Heart right ventricle (tissue), 16 donors: ENCODE measurements around the gene IGSF22. TPM values are rescaled to one million over a fixed set of nuclear protein-coding genes. Genes with fewer than 3 reads are reported as not detected.

Experiments
- ATAC-seq, 8 donors: fragments of 200-7000 bp; cut with Tn5 transposase; one replicate each; pipeline ENCODE4 v1.9.1; 2020; ENCODE audit warnings: mild to moderate bottlenecking in 8 of 8, moderate library complexity in 8 of 8, moderate number of reproducible peaks in 1 of 8
- DNase-seq, 2 donors: peaks; one replicate each; pipeline ENCODE4 v3.0.0-alpha.2; 2020
- H3K27ac ChIP-seq, 10 donors: fragments of 200-600 bp; sonication (generic) in 2 of 10; one replicate each; pipeline versions ENCODE4 v1.5.0 to v1.8.0; 2020 to 2022; ENCODE audit warnings: mild to moderate bottlenecking in 3 of 10
- H3K27me3 ChIP-seq, 7 donors: fragments of 200-600 bp; one replicate each; pipeline ENCODE4 v1.8.0; 2021 to 2022; ENCODE audit warnings: mild to moderate bottlenecking in 2 of 7
- H3K36me3 ChIP-seq, 9 donors: fragments of 200-600 bp; sonication (generic) in 1 of 9; one replicate each; pipeline versions ENCODE4 v1.5.0 to v1.8.0; 2020 to 2022; ENCODE audit warnings: mild to moderate bottlenecking in 2 of 9
- H3K4me1 ChIP-seq, 9 donors: fragments of 200-600 bp; sonication (generic) in 1 of 9; one replicate each; pipeline versions ENCODE4 v1.5.0 to v1.8.0; 2020 to 2022; ENCODE audit warnings: mild to moderate bottlenecking in 4 of 9
- H3K4me3 ChIP-seq, 10 donors: fragments of 200-600 bp; sonication (generic) in 2 of 10; one replicate each; pipeline versions ENCODE4 v1.5.0 to v1.8.0; 2020 to 2022; ENCODE audit warnings: mild to moderate bottlenecking in 7 of 10, moderate library complexity in 2 of 10
- H3K9me3 ChIP-seq, 11 donors: fragments of 200-600 bp in 10 of 11; sonication (generic) in 2 of 11; one replicate each; pipeline versions ENCODE4 v1.5.0 to v1.8.0; 2013 to 2022; ENCODE audit warnings: mild to moderate bottlenecking in 2 of 11, control low read depth in 1 of 11, moderate library complexity in 1 of 11
- CTCF ChIP-seq, 9 donors: fragments of 200-600 bp; sonication (generic) in 2 of 9; IDR thresholded peaks; one replicate each; pipeline versions ENCODE4 v1.5.0 to v1.8.0; 2021 to 2022; ENCODE audit warnings: antibody characterized with exemption in 9 of 9, mild to moderate bottlenecking in 5 of 9, moderate library complexity in 1 of 9
- WGBS, 2 donors: extraction: QIAGEN DNeasy Blood & Tissue Kit; methylation state at CpG; one replicate each; pipeline ENCODE4 v1.1.7; 2013; ENCODE audit warnings: inconsistent platforms in 1 of 2; 5-methylcytosine and 5-hydroxymethylcytosine counted together
- intact Hi-C, 10 donors: fragments of 100-400 bp; cut with DNase I; formaldehyde crosslinking; loops; one replicate each; pipeline versions ENCODE4 v1.11.1 to v1.14.2; 2022
- polyA plus RNA-seq, 2 donors: library from polyadenylated mRNA; stranded (reverse); fragments of 200-250 nt; gene quantifications; one replicate each; pipeline ENCODE4 v1.2.3, GENCODE V29; 2013
- total RNA-seq, 10 donors: library from RNA; stranded (reverse); fragmentation: NEBNext Ultra II Directional in 3 of 10; extraction: Animal tissue kit (Norgen Biotek cat#: 25700) in 3 of 10; gene quantifications; one replicate each; pipeline versions ENCODE4 v1.2.1 to v1.2.4, GENCODE V29; 2021 to 2023
- donor health status: Arrhythmogenic right ventricular cardiomyopathy.
- donor health status: ischemic (EF 13 %, LVEDD 7.1; RV severe dilation, severe dysfunction).
- donor health status: healthy with polysubstance abuse.
- donor health status: DM: no; HTN: yes; CAD: no.
- donor health status: DM: no; HTN: no; CAD: no.
- donor health status: ischemic (EF 25% LVEDD 6.9; RV normal size, moderate dysfunction).
- donor health status: ischemic (EF 25% LVEDD 5.7; RV mildly dilated, moderate dysfunction).
- donor health status: healthy.
- donor health status: DM: yes; HTN: yes; CAD: no.
- donor health status: Ischemic cardiomyopathy.
- donor health status: ischemic (EF 35%, LVEDD 5.7; RV mildly dilated, moderate dysfunction).
- donor health status: nonischemic (EF 11% LVEDD 7.7; RV severe dilation, severe dysfunction).
- donor health status: DM: yes; HTN: yes; CAD: no.
- donor health status: PGD.
- donor health status: ischemic (EF 29% LVEDD 5.4; RV normal size, mild dysfunction).
- donor health status: nonischemic (EF 23%, LVEDD 6.1; RV moderate dilation, normal function).

IGSF22 gene
- total and polyA plus RNA-seq, 12 donors: 0.18 to 1.3 (median 0.62) TPM; not detected in 1

- no peak for ATAC-seq
- intact Hi-C loops: no loop called here
- no peak for TF ChIP-seq CTCF (IDR thresholded peaks at IDR 0.05)
- Histone ChIP-seq H3K27me3 (no peaks in the 10 kb centered on the region), H3K4me1 (no peaks in the 10 kb centered on the region), H3K4me3 (no peak overlapping the region), H3K36me3 (peaks cover 0 to 3% (median 0%) of the 10 kb centered on the region in 9 donors), H3K9me3 (no peaks in the 10 kb centered on the region), H3K27ac (no peak overlapping the region)
- DNase-seq: no peak
- WGBS, 2 donors: 90 to 93% methylated on average over 3 of the region's 3 CpGs
Observed at GRCh38 chr11:18741783-18742182, 15.8 kb upstream of the IGSF22 start.

GRCh38 chr11:18739685-18740084 lies 13.7 kb upstream of the IGSF22 start:
- WGBS, 2 donors: 74 to 77% methylated on average over 4 of the region's 4 CpGs
- ATAC-seq: no peak
- Histone ChIP-seq H3K9me3 (no peaks in the 10 kb centered on the region), H3K4me3 (no peak overlapping the region), H3K4me1 (no peaks in the 10 kb centered on the region), H3K36me3 (peaks cover 0 to 3% (median 0%) of the 10 kb centered on the region in 9 donors), H3K27me3 (peaks cover 0 to 9% (median 0%) of the 10 kb centered on the region in 7 donors), H3K27ac (no peak overlapping the region)
- intact Hi-C loops: loop anchor here in 5 of 10 donors (10.0 kb wide), 4 partner anchors 195 to 625 kb away; no protein-coding TSS in a partner anchor
- DNase-seq: no peak
- TF ChIP-seq CTCF (IDR thresholded peaks at IDR 0.05): no peak

GRCh38 chr11:18737642-18738041 lies 11.7 kb upstream of the IGSF22 start:
- intact Hi-C loops: loop anchor here in 5 of 10 donors (10.0 kb wide), 4 partner anchors 193 to 623 kb away; no protein-coding TSS in a partner anchor
- Histone ChIP-seq H3K9me3 (no peaks in the 10 kb centered on the region), H3K4me1 (no peaks in the 10 kb centered on the region), H3K27me3 (peaks cover 0 to 9% (median 0%) of the 10 kb centered on the region in 7 donors), H3K36me3 (peaks cover 0 to 7% (median 0%) of the 10 kb centered on the region in 9 donors), H3K27ac (no peak overlapping the region), H3K4me3 (no peak overlapping the region)
- 85 to 92% methylated on average over 8 of the region's 8 CpGs for WGBS, 2 donors
- ATAC-seq (no peak), DNase-seq (no peak)
- TF ChIP-seq CTCF (IDR thresholded peaks at IDR 0.05): no peak

- no peak for TF ChIP-seq CTCF (IDR thresholded peaks at IDR 0.05)
- DNase-seq (no peak), ATAC-seq (no peak)
- intact Hi-C loops: loop anchor here in 5 of 10 donors (10.0 kb wide), 4 partner anchors 192 to 622 kb away; no protein-coding TSS in a partner anchor
- peaks cover 0 to 7% (median 0%) of the 10 kb centered on the region in 9 donors for H3K36me3 ChIP-seq
- peaks cover 0 to 3% (median 0%) of the 10 kb centered on the region in 9 donors for H3K4me1 ChIP-seq
- H3K4me3 ChIP-seq: no peak overlapping the region
- WGBS, 2 donors: 57 to 62% methylated on average over 10 of the region's 10 CpGs
- peaks cover 0 to 9% (median 0%) of the 10 kb centered on the region in 7 donors for H3K27me3 ChIP-seq
- no peaks in the 10 kb centered on the region for H3K9me3 ChIP-seq
- no peak overlapping the region for H3K27ac ChIP-seq
Observed at GRCh38 chr11:18736590-18737148, 10.7 kb upstream of the IGSF22 start.
